Right atrium auricular region (tissue), 2 donors: ENCODE results near the gene LRRC27. TPM values are rescaled to one million over a fixed set of nuclear protein-coding genes. Genes with fewer than 3 reads are reported as not detected.
"Not testable (repeated sequence)": the region's sequence is repeated elsewhere in the genome, so short reads cannot be mapped to it uniquely, and the experiment has no call there.

Experiments
- DNase-seq: peaks from one replicate; pipeline ENCODE4 v3.0.0-alpha.2; 2019; ENCODE audit warnings: low spot score
- H3K27ac ChIP-seq, 2 donors: fragments of 200-600 bp; sonication (generic); 1 replicate in 1 of 2; 2 replicates in 1 of 2; pipeline ENCODE4 v1.5.1; 2016 to 2019
- H3K27me3 ChIP-seq, 2 donors: fragments of 200-600 bp; sonication (generic); one replicate each; pipeline versions ENCODE4 v1.5.1 to v1.6.0; 2017 to 2019
- H3K36me3 ChIP-seq: fragments of 200-600 bp; sonication (generic); one replicate; pipeline ENCODE4 v1.5.1; 2016
- H3K4me1 ChIP-seq, 2 donors: fragments of 200-600 bp; sonication (generic); one replicate each; pipeline versions ENCODE4 v1.5.1 to v1.6.0; 2017 to 2019
- H3K4me3 ChIP-seq, 2 donors: fragments of 200-600 bp; sonication (generic); 1 replicate in 1 of 2; 2 replicates in 1 of 2; pipeline ENCODE4 v1.5.1; 2017 to 2019; ENCODE audit warnings: mild to moderate bottlenecking in 1 of 2, moderate library complexity in 1 of 2
- H3K9me3 ChIP-seq, 2 donors: fragments of 200-600 bp; sonication (generic); one replicate each; pipeline ENCODE4 v1.5.1; 2019
- CTCF ChIP-seq, 2 donors: fragments of 200-600 bp; sonication (generic); IDR thresholded peaks; one replicate each; pipeline ENCODE4 v1.5.1; 2019; ENCODE audit warnings: antibody characterized with exemption in 2 of 2
- total RNA-seq, 2 donors: library from RNA; depleted of rRNA; stranded (reverse); fragments of >200 nt; gene quantifications; one replicate each; pipeline ENCODE4 v1.1.0, GENCODE V29; 2016

The LRRC27 gene
- total RNA-seq, 2 donors from 2014 or later: 2.6 to 4.6 TPM

GRCh38 chr10:132386419-132386831 lies 54.4 kb downstream of the LRRC27 start:
- Histone ChIP-seq H3K9me3 (no peaks in the 10 kb centered on the region), H3K27me3 (no peaks in the 10 kb centered on the region), H3K4me3 (no peak overlapping the region), H3K4me1 (peaks cover 0 to 11% of the 10 kb centered on the region in 2 donors), H3K36me3 (no peaks in the 10 kb centered on the region), H3K27ac (no peak overlapping the region)
- DNase-seq: no peak
- no peak for TF ChIP-seq CTCF (IDR thresholded peaks at IDR 0.05)

DNA sequence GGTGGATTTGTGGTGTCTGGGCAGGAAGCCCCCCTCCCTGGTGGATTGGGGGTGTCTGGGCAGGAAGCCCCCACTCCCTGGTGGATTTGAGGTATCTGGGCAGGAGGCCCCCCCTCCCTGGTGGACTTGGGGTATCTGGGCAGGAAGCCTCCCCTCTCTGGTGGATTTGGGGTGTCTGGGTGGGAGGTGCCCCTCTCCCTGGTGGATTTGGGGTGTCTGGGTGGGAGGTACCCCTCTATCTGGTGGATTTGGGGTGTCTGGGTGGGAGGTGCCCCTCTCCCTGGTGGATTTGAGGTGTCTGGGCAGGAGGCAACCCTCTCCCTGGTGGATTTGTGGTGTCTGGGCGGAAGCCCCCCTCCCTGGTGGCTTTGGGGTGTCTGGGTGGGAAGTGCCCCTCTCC lies 54.9 kb downstream of the LRRC27 start:
- not testable (repeated sequence) for DNase-seq, H3K27me3 ChIP-seq, H3K9me3 ChIP-seq, H3K36me3 ChIP-seq, H3K27ac ChIP-seq, H3K4me3 ChIP-seq
- peaks cover 0 to 11% of the 10 kb centered on the region in 2 donors for H3K4me1 ChIP-seq

DNA sequence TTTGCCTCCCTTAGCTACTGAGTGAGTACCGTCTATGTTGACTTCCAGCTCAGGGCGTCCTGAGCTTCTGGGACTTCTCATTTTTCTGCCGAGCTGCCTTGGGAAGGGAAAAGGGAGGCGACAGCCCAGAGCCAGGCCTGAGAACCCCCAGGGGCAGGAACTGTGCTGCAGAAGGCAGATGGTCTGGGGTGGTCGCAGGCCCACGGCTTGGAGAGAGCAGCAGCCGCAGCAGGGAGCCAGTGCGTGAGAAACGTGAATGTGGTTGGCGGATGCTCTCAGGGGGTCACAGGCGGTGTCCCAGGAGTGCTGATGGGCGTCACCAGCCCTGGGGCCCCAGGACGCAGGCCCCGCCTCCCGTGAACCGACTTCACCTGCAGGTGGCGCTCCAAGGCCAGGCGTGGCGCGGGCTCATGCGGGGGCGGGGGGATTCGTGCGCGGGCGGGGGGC lies 55.8 kb downstream of the LRRC27 start:
- H3K27ac ChIP-seq: no peak overlapping the region
- H3K9me3 ChIP-seq: no peaks in the 10 kb centered on the region
- peak; percentile 34 to 71 for TF ChIP-seq CTCF (IDR thresholded peaks at IDR 0.05)
- no peak overlapping the region for H3K4me3 ChIP-seq
- peaks cover 0 to 11% of the 10 kb centered on the region in 2 donors for H3K4me1 ChIP-seq
- no peaks in the 10 kb centered on the region for H3K27me3 ChIP-seq
- DNase-seq: no peak
- H3K36me3 ChIP-seq: no peaks in the 10 kb centered on the region

- TF ChIP-seq CTCF (IDR thresholded peaks at IDR 0.05): no peak
- Histone ChIP-seq H3K9me3 (no peaks in the 10 kb centered on the region), H3K27ac (no peak overlapping the region), H3K4me3 (no peak overlapping the region), H3K4me1 (peaks cover 0 to 11% of the 10 kb centered on the region in 2 donors), H3K36me3 (no peaks in the 10 kb centered on the region), H3K27me3 (no peaks in the 10 kb centered on the region)
- DNase-seq: no peak
Observed at GRCh38 chr10:132388891-132389432, 57.0 kb downstream of the LRRC27 start.

DNA sequence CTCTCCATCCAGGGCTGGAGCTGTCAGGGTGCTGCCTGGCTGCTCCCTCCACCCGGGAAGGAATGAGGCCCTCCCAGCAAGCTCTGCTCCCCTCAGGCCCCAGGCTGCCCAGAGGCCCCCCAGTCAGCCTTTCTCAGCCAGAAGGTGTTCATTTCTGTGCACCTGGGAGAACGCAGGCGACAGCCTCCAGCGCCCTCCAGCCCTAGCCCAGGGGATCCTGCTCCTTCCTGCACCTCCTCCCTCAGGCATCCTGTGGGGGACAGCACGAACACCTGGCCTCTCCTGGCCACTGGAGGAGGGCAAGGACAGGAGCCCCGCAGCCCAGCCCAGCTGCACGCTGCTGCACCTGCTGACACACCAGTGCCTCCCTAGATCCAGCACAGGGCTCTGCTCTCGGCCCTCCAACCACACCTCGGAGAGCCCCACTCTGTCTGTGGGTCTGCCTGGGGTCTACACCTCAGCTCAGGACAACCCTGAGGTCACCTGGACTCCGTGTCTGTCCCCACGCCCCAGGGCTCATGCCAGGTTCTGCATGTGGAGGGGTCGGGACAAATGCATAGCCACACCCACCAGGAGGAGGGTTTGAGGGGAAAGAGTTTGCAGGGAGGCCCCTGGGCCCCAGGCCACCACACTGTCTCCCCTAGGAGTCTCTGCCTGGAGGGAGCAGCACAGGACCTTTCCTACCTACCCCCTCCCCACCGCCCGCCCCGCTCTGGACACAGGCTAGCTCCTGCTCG lies 57.6 kb downstream of the LRRC27 start:
- H3K9me3 ChIP-seq: no peaks in the 10 kb centered on the region
- TF ChIP-seq CTCF (IDR thresholded peaks at IDR 0.05): no peak
- H3K4me3 ChIP-seq: no peak overlapping the region
- H3K27ac ChIP-seq: no peak overlapping the region
- H3K36me3 ChIP-seq: no peaks in the 10 kb centered on the region
- H3K4me1 ChIP-seq: peaks cover 0 to 11% of the 10 kb centered on the region in 2 donors
- no peaks in the 10 kb centered on the region for H3K27me3 ChIP-seq
- DNase-seq: no peak

GRCh38 chr10:132390170-132390920 lies 58.4 kb downstream of the LRRC27 start:
- no peaks in the 10 kb centered on the region for H3K27me3 ChIP-seq
- H3K36me3 ChIP-seq: no peaks in the 10 kb centered on the region
- H3K4me3 ChIP-seq: no peak overlapping the region
- no peak for TF ChIP-seq CTCF (IDR thresholded peaks at IDR 0.05)
- H3K4me1 ChIP-seq: peaks cover 0 to 13% of the 10 kb centered on the region in 2 donors
- no peaks in the 10 kb centered on the region for H3K9me3 ChIP-seq
- DNase-seq: no peak
- no peak overlapping the region for H3K27ac ChIP-seq
